SKM-1 treated with dmso at 0.1 percent for 144 hours (cell line): ENCODE measurements around the gene CCNF.

Experiments
- DNase-seq: peaks from one replicate; lab custom pipeline; 2025; ENCODE audit not compliant: unreplicated experiment; lab: John Stamatoyannopoulos, UW

CCNF gene

GRCh38 chr16:2483939-2484897 lies 55.0 kb downstream of the CCNF start:
- DNase-seq, result no peak

DNA sequence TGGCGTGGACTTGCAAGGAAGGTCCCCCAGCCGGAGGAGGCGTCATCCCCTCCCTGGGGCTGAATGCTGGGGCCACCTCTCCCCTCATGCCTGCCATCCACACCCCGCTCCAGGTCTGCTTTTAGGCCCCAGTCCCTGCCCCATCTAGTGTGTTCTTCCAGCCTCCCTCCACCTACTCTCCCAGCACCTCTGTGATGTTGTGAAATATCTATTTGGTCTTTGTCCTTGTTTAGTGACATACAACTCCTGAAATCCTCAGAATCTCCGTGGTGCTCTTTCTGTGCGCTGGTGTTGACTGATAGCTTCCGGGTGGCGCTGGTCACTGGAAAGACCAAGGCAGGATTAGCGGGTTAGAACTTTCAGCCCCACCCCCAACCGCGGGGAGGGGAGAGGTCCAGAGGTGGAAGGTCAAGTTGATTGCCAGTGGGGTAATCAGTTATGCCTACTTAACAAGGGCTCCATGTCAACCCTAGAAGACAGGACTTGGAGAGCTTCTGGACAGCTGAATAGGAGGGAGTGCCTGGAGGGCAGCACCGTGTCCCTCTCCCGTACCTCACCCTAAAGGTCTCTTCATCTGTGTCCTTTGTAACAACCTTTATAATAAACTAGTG lies 55.8 kb downstream of the CCNF start:
- DNase-seq, result no peak

DNA sequence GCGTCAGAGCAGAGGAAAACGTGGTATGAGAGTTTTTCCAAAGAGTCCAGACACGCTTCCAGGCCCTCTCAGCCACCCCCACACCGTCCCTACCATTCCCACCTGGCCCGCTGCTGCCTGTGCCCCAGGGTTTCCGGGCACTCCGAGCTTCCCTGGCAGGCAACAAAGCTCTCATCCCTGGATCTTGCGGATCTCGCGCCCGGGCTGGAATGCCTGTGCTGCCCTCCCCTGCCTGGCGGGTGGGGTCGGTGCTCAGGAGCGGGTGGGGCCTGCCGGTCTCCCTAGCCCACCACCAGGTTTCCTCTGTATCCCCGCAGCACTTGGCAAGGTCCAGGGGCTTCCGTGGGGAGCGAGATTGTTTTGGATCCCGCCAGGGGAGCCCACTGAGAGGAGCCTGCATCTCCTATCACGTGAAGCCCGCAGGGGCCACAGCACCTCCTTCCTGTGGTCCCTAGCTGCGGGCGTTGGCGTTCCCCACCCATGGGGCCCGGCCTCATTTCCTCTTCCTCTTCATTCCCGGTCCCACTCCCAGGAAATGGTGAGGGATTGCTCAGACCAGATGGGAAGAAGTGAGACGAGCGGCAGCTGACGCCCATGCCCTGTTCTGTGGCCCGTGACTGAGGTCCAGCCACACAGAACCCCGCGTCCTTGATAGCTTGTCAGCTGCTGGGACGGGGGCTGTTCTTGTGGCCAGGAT lies 56.7 kb downstream of the CCNF start:
- no peak for DNase-seq

DNA sequence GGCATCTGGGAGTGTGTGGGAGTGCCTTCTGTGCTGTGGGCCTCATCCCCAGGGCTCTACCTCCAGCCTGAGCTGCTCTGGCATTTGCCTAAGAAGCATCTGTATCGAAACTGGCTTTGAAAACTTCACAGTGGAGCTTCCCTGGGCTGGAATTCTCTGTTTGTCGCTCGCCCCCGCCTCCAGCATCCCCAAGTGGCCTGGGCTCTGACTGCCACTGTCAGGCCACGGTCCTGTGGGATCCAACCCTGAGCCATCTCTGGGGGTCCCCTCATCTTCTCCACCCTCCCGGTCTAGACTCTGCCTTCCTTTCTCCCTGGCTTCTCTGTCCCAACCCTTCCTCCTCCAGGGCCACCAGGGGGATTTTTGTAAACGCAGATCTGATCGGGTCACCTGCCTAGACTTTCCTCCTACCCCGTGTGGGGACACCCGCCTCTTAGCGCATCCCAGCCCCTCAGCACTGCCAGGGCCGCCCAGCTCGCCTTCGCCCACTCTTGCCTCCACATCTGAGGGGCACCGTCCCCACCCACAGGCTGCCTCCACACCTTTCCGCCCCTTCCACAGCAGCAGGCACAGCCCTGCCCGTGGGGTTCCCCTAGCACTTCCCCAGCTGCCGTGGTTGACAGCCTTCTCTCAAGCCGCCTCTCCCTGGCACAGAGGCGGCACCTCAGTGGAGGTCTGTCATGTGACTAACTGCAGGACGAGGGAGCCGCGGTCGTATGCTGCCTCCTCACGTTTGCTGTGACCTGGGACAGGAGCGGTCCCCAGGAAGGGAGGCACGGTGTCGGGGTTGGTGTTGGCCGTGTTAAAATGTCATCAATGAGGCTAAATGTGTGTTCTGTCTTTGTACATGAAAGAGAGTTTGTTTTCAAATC lies 57.6 kb downstream of the CCNF start:
- DNase-seq, result no peak

DNA sequence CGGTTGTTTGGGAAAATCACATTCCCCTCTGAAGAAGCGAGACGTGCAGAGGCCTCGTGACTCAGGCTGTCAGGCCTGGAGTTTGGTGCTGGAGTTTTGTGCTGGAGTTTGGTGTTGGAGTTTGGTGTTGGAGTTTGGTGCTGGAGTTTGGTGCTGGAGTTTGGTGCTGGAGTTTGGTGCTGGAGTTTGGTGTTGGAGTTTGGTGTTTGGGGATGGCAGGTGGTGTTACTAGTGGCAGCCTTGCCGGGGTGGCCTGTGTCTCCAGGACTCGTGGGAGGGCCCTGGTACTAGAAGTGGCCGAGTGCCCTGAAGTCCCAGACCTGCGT lies 58.2 kb downstream of the CCNF start:
- DNase-seq, result no peak

- no peak for DNase-seq
Observed at GRCh38 chr16:2487903-2488531, 58.8 kb downstream of the CCNF start.

GRCh38 chr16:2489581-2489980 lies 60.3 kb downstream of the CCNF start:
- no peak for DNase-seq

DNA sequence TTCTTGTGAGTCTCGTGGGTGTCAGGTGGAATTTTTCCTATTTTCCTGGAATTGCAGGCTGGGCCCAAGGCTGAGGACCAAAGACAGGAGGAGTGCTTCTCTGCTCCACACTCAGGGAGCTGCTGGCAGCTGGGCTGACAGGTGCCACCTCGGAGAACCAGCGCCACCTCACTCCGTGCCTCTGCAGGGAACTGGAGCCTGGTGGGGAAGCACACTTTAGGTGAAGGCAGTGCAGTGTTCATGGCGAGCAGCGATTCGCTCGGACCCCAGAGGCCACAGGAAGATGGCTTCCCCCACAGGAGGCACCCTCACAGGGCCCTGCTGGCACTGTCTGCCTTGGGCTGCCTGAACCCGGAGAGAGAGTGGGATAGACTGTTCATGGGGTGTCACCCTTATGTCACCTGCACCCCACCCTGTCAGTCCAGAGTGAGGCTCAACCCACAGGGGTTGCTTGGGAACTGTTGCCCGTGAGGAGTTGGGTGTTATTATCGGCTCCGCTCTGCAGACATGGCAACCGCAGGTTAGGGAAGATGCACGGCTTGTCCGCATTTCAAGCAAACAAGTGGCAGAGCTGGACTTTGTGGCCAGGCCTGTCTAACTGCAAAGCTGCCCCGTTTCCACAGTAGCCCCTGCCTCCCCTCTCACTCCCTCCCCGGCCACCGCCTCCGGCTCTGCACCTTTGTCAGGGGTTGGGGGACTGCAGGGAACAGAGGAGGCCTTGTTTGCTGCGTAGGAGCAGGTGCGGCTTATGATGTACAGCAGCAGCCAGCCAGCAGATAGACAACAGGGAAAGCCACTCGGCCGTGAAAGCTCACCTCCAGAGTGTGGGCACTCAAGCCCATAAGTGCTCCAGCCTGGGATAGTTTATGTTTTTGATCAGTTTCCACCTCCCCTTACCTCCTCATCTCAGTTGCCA lies 61.2 kb downstream of the CCNF start:
- no peak for DNase-seq

- DNase-seq, result no peak
Observed at GRCh38 chr16:2492292-2492691, 63.0 kb downstream of the CCNF start.

DNA sequence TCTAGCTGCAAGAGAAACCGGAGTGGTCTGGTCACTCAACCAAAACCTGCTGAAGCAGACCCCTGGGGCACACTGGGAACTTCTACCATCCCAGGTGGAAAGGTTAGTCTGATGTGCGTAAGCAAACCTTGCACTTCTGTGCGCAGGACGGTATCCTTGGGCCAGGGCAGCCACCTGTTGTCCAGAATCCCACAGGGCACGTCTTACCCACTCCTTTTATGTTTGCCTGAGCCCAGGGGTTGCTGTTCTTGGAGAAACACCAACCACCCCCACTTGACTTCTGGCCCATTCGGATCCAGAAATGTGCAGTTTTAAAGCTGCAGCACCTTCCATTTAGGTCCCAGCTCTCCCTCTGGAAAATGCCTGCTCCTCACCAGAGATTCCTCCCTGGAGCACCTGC lies 64.4 kb downstream of the CCNF start:
- no peak for DNase-seq

DNA sequence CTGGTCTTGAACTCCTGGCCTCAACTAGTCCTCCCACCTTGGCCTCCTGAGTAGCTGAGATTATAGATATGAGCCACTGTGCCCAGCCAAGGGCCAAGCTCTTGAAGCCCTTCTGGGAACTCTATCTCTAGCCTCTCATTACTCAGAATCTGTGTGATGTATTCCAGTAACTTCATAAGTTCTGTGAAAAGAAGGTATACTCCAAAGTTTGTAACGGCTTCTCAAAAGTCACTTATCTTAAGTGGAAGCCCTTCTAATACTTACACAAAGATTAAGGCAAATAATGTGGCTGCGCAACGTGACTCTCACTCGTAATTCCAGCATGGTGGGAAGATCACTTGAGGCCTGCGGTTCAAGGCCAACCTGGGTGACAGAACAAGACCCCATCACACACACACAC lies 65.4 kb downstream of the CCNF start:
- no peak for DNase-seq

DNA sequence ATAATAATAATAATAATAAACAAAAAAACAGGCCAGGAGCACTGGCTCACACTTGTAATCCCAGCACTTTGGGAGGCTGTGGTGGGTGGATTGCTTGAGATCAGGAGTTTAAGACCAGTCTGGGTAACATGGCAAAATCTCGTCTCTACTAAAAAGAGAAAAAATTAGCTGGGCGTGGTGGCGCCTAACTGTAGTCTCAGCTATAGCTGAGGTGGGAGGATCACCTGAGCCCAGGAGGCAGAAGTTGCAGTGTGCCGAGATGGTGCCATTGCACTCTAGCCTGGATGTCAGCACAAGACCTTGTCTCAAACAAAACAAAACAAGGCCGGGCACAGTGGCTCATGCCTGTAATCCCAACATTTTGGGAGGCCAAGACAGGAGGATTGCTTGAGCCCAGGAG lies 65.8 kb downstream of the CCNF start:
- no peak for DNase-seq

GRCh38 chr16:2496223-2497115 lies 67.2 kb downstream of the CCNF start:
- no peak for DNase-seq

DNA sequence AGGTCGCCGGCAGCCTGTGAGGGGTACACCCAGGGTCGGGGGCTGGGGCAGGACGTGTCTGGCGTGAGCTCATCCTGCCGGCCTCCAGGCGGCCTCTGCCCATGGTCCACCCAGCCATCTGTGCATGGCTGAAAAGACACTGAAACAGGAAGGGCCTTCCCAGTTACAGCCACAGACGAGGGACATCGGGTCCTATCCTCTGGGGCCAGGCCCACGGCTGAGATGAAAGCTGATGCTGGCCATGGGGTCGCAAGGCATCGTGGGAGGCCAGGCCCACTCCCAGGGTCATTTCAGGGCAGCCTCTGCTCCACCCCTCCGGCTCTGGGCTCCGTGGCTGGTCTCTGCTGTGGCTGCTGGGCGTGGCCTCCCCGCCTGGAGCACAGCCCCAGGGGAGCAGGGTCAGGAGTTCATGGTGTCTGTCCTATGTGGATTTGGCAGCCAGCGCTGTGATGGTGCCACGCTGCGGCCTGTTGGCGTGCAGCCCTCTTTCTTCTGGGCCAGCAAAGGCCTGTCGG lies 67.9 kb downstream of the CCNF start:
- DNase-seq, result no peak

DNA sequence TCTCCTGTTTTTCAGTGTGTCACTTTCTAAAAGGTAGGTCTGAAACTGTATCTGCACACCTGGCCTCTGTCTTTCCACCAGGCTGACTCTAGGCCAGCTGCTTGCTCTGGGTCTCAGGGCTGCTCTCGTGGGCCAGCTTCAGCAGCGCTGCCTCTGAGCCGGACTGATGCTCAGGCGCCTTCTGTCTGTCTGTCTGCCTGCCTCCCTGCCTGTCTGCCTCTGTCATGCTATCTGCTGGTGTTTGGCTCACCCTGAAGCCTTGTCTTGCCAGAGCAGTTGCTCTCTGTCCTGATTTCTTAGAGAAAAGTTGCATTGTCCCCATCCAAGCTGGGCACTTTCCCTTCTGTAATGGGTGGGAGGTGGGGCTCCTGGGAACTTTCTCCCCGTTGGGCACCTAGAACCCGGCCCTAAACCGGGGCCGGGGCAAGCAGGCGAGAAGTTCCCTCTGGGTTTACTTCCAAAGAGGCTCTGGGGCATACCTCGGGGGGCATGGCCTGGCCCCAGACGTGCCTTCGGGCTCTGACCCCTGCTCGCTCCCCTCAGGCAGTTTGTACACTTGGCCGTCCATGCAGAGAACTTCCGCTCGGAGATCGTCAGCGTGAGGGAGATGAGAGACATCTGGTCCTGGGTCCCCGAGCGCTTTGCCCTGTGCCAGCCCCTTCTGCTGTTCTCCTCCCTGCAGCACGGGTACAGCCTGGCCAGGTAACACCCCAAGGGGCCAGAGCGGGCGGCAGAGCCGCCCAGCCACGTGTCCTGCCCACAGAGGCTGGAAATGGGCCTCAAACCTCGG lies 68.6 kb downstream of the CCNF start:
- DNase-seq, result no peak

- DNase-seq, result no peak
Observed at GRCh38 chr16:2498531-2499253, 69.4 kb downstream of the CCNF start.

- DNase-seq, result no peak
Observed at GRCh38 chr16:2499454-2499853, 70.2 kb downstream of the CCNF start.
